NCI-H526 (cell line): ENCODE data around the gene TAGLN2.
A peak's percentile ranks its signal among the peaks of the same experiment; 100 is the strongest.

Source experiments
- DNase-seq, 2 experiments: peaks; one replicate each; lab custom pipeline; 2025; lab: John Stamatoyannopoulos, UW

TAGLN2 gene

DNA sequence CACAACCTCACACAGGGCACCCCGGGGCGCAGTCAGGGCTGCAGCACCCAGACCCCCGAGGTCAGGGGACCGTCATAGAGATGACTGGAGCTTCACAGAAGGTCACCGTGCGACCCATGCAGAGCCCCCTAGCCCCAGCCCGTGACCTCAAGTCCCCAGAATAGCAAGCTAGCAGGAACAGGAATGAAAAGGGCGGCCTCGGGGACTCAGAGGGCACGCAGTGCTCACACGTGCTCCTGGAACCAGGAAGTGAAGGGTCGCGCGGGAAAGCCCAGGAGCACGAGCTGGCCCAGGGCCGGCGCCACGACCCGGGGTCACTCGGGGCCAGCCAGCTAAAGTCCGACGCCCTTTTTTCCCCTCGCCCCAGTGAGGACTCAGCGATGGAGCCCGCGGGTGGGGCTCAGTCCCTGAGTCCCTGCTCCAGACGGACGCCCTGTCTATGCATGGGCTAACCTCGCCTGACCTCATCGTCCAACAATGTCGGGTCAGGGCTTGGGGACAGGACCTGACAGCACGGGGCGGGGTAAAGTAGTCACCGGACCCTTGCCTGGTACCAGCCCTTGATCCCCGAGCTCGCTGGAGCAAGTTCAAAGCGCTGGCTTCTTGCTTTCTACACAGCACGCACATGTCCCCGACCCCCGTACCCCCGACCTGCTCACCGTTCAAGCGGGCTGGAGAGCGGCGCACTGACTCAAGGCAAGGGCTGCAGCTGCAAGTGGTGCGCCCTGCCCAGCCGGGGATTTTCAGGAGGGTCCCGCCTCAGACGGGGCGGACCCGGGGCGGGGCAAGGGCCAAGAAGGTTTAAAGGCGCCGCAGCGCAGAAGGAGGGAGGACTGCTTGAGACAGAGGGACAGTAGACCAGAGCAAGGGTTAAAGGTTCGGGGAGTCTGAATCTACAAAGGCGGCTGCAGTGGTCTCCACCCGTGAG lies at the start of gene TAGLN2:
TAGLN2 (minus strand) TSS at position 717 of the 928 bp plus-strand sequence. CDS start 4,998 bp downstream, outside the sequence.
- peak; percentile 88 to 96 for DNase-seq

DNA sequence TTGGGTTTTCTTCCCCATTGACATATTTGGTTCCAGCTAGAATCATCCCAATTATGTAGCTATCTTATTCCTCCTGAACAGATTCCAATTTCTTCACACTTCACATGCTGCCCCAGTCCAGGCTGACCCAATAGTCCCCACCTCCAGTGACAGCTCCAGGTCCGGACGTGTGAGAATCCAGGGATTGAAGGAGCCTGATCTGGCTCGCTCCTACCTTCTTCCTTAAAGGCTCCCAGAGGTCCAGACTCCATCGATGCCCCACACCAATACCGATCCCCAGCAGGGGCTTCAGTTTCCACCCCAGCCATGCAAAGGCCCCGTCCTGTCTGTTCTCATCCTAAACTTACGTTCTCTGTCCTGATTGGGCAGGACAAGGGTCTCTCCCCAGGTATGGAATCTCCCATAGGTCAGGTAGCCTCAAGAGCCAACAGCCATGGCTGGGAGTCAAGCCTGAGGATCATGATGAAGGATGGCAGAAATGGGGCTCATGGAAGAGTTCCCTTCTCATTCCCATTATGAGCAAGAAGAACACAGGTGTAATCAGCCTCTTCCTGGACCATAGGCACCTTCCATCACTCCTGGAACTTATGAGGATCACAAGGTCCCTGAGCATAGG lies 49.2 kb upstream of the TAGLN2 start:
- no peak for DNase-seq

DNA sequence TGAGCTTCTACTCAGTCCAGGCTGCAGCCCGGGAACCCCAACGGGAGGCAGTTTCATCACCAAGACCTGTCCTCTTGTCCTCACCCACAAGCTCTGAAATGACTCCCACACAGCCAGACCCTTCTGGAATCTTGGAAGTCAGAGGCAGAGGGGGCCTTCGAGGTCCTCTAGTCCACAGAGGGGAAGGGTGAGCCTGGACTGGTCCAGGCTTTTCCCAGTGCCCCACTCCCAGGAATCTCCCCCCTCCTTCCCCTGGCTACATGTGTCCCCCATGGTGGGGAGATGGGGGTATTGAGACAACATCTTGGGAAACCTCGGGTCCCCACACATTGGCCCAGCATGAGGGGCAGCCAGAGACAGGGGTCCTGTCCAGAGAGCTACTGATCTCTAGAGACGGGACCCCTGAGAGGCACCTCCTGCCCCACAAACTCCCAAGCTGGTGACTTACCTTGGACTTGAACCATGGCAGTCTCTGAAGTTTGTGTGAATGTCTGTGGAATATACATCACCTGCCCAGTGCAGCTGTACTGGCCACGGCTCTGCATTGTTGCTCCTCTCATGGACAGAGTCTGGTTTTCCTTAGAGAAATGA lies 48.1 kb upstream of the TAGLN2 start:
- DNase-seq = no peak

DNA sequence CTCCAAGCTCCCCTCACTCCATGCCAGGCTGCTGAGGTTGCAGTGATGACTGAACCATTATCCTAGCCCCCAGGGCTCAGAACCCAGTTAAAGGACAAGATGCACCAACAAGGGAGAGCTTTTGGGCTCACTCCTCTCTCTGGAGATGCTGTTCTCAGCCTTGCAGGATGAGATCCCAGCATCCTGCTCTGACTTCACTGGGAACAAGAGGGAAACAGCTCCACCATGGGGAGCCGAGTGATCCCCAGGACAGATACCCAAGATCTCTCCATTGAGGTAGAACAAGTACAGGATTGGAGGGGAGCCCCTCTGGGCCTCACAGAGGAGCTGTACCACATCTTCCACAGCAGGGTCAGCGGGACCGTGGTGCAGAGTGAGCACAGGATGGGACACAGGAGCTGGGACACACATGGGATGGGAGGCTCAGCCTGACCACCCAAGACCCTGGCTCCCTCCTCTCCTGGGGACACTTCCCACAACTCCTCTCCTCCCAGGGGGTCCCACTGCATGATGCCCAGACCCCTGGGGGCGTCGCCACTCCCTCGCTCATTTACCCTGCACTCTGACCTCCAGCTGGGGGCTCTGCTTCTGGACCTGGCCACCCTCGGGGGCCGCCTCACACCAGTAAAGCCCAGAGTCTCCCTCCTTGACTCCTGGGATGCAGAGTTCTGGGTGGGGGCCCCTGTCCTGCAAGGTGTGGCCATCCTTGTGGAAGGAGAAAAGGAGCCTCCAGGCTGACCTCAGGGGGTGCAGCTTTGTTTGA lies 47.3 kb upstream of the TAGLN2 start:
- DNase-seq = no peak

DNA sequence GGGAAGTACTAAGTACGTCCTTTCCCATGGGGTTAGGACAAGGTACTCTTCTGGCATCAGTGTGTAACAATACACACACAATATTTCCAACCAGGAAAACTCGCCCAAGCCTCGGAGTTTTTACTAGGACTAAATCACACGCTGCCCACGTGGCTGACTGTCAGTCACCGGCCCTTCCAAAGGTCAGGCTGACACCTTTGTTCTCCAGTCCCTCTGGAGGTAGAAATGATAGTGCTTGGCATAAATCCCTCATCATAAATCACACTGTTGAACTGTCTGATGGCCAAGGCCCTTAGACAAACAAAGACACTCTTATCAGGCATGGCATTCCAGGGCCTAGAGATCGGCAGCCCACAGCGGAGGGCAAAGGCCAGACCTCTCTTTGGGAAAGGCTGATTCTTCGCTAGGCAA lies 45.6 kb upstream of the TAGLN2 start:
- peak in 1 of 2 experiments; percentile 15 for DNase-seq

DNA sequence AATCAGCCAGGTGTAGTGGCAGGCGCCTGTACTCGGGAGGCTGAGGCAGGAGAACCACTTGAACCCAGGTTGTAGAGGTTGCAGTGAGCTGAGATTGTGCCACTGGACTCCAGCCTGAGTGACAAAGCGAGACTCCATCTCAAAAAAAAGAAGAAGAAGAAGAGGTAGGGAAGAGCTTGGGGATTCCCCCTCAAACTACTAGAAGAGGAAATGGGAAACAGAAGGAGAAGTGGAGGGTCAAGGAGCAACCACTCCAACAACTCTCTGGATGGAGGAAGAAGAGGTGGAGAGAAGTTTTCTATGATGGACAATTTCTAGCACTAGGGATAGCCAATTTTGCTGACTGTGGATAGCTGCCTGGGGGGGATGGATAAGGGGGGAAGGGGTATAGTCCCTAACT lies 43.6 kb upstream of the TAGLN2 start:
- DNase-seq = no peak

DNA sequence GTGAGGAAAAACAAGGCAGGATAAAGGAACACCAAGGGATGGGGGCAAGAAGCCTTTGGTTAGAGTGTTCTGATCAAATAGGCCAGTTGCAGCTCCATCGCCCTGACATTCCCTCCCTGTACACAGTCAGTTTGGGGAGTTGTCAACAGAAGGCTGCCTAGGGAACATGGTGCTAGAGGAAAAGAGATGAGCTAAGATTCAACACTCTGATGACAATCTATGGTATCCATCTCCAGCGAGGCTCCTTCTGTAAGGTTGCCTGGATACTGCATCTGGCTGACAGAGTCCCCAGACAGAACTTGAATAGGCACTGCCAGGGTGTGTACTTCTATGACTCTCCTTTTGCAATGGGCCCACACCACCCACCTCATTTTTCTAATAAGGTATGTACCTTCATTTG lies 40.0 kb upstream of the TAGLN2 start:
- DNase-seq = no peak

DNA sequence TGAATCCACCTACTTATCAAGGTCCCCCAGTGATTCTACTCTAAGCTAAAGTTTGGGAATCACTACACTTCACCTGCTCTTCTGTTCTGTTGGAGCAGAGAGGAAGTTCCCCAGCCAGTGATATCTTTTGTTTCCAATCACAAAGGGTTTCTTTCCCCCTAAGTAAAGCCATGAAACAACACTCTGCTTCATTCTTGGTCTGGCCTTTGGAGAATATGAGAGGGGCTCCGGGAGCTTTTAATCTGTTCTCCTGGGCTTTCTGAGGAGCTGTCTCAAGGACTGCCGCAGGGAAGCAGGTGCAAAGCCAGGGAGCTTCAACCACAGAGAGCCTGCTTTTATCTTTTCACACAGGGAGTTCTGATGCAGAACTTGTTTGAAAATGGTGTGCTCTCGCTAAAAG lies 38.8 kb upstream of the TAGLN2 start:
- DNase-seq = no peak

DNA sequence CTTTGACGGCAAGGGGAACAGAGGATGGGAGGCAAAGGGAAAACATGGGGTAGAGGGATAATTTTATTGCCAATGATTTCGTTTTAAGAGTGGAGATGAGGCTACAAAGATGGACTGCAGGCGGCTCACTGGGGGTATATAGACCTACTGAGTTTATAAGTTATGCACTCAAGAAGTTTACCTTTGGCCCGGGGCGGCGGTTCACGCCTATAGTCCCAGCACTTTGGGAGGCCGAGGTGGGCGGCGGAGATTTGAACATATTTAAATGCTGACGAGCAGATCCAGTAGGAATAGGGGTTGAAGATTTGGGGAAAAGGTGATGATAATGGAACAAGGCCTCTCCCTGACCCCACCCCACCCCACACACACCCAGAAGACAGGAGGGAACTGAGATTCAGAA lies 36.9 kb upstream of the TAGLN2 start:
- DNase-seq = no peak

DNA sequence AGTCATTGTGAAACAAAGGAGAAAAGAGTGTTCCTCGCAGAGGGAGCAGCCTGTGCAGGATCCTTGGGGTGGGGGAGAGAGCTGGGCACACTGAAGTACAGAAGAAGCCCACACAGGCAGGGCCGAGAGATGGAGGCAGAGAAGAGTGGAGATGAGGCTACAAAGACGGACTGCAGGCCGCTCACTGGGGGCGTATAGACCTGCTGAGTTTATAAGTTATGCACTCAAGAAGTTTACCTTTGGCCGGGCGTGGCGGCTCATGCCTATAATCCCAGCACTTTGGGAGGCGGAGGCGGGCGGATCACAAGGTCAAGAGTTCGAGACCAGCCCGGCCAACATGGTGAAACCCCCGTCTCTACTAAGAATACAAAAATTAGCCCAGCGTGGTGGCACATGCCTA lies 36.3 kb upstream of the TAGLN2 start:
- DNase-seq = no peak

DNA sequence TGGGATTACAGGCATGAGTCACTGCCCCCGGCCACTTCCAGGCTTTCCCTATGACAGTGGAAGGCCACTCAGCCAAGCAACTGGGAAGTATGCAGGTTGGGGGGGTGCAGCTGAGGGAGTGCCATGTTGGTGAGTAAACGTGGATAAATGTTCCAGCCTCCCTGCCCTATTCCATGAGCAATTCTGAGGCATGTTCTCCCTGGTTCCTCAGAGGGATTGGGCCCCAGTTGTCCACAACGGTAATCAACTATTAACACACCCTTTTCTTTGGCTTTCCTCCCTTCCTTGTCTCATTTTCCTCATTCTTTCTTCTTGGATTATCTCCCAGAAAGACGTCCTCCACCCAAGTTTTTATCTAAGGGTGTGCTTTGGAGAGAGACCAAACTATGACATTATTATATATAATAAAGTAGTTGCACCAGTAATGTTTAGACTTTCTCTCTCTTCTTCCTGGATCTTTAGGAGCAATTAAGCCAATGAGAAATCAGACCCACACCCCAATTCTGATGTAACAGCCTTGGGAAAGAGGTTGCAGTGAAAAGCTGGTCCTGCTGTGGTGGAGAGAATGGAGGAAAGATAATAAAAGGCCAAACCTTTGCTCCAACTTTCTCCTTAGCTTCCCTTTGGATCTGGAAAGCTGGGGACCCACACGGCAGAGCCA lies 35.5 kb upstream of the TAGLN2 start:
- no peak for DNase-seq

DNA sequence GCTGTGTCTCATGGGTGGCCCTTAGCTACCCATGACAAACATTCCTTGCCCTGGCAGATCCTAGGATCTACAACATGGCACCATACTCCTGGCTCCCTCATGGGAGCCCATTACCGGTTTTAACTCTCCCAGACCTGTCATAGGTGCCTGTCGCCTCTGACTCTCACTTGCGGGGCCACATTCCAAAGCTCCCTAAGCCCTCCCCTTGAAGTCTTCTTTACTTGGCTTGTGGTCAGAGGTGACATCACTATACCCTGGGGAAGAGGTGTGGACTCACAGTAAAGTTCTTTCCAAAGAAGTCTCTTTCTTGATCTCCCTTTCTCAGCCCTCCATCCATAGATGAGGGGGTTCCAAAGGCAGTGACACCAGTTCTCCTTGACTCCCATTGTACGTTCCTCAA lies 34.1 kb upstream of the TAGLN2 start:
- no peak for DNase-seq

DNA sequence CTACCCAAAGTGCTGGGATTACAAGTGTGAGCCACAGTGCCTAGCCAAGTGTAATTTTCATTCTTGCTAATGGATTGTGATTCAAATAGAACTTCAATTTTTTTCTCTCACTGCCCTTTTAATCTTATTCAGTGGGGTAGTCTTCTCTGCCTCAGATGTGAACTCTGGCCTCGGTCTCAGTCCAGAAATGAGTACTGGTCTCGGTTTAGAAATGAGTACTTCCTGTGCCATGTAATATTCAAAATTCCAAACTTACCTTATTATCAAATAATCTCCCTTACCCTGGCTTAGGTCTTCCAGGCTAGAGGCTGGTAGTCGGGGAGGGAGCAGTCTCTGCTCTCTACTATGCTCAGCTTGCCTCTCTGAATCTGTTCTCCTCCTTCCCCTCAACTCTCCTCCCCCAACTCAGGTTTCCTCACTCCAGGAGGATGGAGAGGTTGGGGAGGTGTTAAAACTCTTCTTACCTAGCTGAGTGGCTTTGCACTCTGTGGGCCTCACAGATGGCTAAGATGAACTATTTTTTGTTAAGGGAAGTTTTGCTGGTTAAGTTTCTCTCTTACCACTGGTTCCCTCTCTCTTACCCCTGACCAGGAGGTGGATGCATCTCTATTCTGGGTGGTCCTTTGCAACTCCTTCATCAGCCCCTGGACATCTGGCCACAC lies 33.5 kb upstream of the TAGLN2 start:
- DNase-seq = no peak

DNA sequence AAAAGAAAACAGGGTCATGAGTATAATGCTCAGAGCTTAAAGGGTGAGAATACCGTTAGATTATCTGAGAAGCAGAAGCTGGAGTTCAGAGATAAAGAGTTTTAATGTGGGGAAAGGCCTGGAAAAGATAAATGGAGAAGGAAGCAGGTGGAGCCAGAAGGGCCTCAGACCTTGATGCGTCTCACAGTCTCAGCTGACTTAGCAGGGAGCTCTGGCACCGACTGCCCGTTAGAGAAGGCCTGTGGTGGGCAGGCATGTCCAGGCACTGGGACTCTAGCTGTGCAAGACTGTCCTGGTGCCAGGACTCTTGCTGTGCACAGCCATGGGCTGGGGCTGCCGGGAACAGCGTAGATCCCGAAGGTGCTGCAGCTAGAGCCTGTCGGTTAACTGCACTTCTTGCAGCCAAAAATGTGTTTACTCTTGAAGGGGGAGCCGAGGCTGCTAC lies 32.5 kb upstream of the TAGLN2 start:
- DNase-seq = no peak

DNA sequence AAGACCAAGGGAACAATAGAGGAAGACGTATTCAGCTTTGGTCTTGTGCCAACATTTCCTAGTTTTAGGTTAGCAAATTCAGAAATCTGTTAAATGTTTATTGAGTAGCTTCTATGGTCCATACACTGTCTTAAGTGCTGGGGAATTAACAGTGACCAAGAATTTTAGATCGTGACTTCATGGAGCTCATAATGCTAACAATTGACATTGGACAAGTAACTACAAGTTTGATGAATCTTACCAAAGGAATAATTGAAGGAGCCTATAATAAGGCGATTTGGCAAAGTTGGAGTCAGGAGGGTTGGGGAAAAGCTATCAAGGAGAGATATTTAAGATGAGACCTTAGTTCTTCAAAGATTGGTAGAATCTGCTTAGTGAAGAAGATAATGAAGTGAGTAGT lies 30.1 kb upstream of the TAGLN2 start:
- no peak for DNase-seq

DNA sequence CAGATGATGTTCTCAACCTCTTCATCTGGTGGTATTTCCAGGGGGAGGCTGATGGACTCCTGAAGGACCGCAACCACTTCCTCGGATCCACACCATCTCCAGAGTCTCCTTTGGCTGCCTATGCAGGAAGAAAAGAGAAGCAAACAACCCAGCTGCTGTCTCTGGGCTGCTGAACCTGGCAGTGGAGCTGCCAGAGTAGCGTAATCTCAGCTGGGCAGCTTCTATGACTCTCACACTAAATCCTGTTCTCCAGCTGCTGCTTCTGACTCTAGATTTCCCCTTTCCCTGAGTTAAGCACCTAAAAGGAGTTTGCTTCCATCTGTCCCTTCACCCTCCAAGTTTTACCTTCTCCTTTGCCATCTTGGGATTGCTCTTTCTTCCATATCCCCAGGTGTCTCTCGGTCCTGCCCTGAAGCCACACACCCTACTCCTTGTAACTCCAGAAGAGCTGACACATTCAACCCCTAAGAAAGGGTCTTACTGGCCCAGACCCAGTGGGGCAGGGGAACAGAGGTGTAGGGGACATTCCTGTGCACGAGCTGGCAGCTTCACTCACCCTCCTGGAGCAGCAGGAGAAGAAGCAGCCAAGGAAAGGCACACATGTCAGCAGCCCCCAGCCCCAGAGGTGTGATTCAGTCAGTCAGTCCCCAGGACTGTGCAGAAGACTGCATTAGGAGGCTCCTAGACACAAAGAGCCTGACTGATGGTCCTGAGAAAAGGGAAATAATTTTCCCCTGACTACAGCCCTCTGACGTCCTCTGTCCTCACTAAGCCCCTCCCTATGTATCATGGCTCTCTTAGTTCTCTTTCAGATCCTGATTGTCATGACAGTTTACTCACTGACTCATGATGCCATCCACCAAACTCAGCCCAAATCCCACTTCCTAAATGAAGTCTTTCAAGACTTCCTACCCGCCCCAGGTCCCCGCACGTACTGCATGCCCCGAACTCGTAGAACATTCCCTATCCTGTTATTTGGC lies 28.5 kb upstream of the TAGLN2 start, which contains the start of gene SLAMF9:
SLAMF9 (minus strand) TSS at position 702 of the 980 bp plus-strand sequence; CDS start at position 602, 100 bp downstream.
- no peak for DNase-seq

DNA sequence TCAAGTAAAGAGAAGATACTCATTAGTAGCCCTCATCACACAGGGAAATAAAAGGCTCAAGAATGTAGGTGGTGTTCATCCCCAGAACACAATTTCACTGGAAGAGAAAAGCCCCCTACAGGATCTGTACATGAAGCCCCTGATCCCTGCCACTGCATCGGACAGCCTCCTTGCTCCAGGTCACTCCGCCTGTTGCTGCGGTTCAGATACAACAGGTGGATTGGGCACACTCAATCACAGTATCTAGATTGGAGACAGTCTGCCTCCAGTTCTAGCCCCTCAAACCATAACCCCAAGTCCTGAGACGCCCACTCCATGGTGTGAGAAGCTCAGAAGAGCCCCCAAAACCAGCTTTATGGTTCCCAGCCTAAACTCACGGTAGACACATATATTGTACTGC lies 27.6 kb upstream of the TAGLN2 start:
- DNase-seq = no peak

DNA sequence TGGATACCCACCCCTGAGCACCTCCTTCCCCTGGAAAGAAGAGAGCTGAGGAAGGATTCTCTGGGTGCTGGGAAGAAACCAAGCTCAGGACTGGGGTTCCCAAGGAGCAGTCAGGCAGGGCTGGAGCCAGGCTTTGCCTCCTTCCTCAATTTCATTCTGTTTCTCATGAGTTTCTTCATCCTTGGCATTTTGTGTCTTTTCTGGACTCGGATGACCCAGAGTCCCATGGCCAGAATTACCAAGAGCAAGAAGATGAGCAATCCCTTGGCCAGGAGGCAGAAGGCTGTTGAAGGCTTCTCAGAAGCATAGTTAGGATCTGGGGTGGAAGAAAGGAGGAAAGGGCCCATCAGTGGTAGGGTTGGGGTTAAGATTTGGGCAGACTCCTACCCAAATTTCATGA lies 26.2 kb upstream of the TAGLN2 start:
- no peak for DNase-seq

DNA sequence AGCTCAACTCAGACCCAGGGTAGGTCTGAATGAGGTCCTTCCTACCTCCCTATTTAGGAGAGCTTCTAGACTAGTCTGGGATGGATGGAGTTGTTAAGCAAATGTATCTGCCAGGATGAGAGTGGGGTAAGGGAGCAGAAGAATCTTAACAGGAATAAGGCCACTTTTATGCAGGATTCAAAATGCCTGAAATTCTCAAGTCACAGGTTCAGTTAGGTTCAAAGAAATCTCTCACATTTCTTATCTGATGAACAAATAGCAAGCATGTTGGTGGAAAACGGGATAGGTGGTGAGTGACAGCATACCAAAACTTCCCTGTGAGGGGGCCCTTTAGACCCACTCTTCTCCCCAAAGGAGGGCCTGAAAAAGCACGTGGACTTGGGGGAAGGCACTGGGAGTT lies 25.7 kb upstream of the TAGLN2 start:
- DNase-seq = no peak

DNA sequence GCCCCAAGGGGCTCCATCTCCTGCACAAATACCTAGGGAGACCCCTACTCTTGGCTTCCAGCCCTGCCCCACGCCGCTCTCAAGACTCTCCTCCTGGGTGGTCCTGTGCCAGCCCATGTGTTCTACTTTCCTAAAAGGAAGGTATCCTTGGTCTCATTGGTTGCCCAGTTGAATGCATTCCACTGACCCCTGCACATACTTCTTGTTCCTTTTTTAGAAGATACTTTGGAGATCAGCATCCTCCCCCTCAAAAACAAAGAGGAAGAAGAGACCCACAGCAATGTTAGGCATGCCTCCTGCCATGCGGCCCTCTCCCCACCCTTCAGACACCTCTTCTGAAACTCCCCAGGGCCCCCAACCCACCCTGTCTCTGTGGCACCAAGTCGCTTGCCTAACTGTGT lies 24.7 kb upstream of the TAGLN2 start:
- DNase-seq = no peak
